HG02852 (cell line): Measurements from ENCODE around the gene USP32.
"Not testable (repeated sequence)": the region's sequence is repeated elsewhere in the genome, so short reads cannot be mapped to it uniquely, and the experiment has no call there.

Source experiments
- ATAC-seq: cut with Tn5 transposase; IDR thresholded peaks from one replicate; pipeline ENCODE4 v1.9.1; 2021; ENCODE audit warnings: mild to moderate bottlenecking, moderate library complexity; ENCODE audit not compliant: unreplicated experiment

USP32 gene

DNA sequence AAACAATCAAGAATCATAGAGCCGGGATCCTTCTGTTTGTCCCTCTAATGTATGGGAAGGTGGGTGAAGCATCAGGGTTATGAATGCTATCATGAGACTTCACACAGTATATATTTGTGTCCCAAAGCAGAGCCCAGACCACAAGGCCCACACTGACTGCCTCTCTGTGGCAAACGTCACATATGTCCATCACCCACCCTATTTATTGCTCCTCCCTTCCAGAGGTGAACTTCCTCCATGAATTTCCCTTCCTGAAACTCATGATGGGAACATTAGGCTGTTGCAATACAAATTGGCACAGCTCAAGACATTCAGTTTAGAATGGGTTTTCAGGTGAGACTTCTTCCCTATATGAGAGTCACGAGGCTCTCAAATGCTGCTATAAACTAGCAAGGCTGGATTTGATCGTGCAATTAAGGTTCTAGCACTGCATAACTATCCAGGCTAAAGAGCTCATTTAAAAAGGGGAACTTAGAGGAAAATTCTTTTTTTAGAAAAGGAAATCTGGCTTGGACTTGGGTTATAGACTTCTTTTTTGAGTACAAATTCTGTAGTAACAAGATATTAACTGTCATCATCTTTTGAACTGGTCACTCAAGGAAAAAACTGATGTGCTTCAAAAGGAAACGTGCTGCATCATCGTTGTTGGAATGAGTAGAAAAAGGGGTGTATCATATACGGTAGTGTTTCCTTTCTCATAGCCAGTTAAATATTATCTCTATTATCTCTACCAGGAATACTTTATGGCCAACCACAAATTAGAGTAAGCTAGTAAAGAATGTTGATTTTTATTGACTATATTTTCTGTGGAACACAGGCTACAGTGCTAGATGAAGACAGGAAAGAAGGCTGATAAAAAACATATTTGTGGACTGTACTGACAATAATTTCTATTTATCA is 204.8 kb downstream of the USP32 start:
- not testable (repeated sequence) for ATAC-seq

- not testable (repeated sequence) for ATAC-seq
These were observed 205.6 kb downstream of the USP32 start for GRCh38 chr17:60186372-60186771.

GRCh38 chr17:60180380-60180779 is 211.6 kb downstream of the USP32 start:
- ATAC-seq = not testable (repeated sequence)

DNA sequence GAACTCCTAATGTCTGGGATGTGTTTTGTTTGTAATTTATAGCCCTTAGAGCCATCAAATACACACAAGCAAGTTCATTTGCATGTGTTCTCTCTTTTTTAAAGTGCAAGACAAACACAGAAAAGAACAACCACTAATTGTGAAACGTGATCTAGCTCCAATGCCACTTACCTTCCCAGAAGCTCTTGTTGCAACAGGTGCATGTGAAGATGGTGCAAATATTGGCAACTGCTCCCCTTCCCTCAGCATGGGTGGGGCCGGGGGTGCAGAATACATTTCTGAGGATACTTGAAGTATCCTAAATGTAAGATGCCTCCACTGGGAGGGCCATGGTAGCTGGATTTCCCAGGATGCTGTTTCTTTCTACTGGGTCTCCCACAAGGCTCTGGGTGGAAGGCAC is 213.8 kb downstream of the USP32 start:
- not testable (repeated sequence) for ATAC-seq

GRCh38 chr17:60176763-60177162 is 215.2 kb downstream of the USP32 start:
- not testable (repeated sequence) for ATAC-seq

- not testable (repeated sequence) for ATAC-seq
These were observed 217.2 kb downstream of the USP32 start for GRCh38 chr17:60174767-60175166.

DNA sequence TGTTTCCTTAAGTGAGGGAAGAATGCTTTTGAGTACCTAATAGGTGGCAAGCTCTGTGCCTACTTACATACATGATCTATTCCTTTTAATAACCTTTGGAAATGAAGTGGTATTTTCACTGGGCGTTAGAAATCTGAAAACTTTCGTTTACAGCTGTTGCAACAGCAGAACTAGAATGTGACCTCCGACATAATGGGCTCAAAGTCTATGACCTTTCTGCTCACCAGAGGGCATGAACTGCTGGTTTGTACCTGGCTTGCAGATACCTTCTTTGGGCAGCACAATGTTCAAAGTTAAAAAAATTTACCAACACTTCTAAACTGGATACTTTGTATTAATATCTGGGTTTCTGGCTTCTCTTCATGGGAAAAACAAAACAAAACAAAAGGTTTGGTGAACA is 217.9 kb downstream of the USP32 start:
- ATAC-seq = no peak

DNA sequence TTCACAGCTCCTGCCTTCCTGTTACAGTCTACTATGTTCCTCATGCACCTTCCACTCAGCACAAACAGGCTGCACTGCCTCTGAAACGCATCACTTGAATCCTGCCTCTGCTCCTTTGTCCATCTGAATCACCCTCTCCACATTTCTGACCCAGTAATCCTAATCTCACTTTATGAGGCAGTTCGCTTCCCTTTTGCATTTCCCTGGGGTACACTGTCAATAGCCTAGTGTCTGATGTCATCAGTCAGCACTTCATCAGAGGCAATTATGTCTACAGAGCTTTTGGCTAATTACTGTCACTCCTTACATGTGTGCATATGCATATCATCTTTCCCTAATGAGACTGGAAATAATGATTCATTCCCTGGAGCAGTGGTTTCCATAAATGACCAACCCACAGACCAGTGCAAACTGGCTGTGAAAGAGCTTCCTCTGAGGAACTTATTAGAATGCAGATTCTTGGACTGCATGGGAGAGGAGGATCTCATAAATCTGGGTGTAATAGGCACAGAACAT is 218.6 kb downstream of the USP32 start:
- no peak for ATAC-seq

DNA sequence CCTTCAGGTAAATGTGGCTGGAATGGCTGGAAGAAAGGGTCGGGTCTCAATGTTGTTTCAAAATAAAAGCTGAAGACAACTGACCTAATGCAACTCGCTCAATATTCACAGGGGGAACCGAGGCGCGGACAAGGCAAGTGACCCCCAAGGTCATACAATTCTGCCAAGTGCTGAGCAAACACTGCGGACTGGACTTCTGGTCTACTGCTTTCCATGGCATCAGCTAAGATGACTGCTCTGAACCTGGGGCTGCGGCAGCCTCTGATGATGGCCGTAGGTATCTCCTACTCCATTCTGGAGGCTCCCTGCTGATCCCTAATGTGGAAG is 220.2 kb downstream of the USP32 start:
- no peak for ATAC-seq

GRCh38 chr17:60170835-60171752 is 220.8 kb downstream of the USP32 start:
- no peak for ATAC-seq

DNA sequence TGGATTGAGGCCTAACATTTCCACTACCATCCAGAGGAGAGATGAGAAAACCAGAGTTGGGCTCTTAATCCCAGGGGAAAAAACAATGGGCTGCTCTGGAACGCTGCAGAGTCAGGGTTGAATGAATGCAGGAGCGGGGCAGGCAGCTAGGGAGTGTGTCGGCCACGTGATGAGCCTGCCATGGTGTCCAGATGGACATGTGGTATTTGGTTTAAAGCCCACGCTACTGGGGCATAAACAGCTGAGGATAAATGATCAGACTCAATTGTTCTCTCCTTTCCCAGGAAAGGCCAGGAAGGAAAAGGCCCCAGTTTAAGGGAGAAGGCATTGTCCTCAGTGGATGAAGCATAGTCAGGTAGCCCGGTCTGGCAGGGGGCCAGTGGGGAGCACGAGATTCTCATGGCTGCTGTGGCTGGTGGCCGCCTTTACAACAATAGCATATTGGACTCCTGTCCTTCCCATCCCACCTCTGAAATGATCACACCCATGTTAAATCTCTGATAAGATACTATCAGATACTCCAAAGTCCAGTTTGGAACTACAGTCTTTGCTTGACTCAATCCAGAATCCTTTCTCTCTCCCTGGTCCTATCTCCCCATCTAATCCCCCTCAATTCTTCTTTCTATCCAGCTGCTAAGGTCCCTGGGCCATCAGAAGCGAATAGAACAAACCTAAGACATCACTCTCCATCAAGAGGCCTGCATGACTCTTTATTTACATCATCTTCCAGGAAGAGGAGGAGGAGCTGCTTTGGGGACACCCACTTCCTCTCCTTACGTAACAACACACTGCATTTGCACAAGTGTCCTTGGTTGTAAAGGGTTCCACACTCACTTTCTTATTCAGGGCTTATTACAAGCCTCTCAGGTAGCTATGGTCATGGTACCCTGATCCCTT is 221.8 kb downstream of the USP32 start:
- ATAC-seq = no peak

DNA sequence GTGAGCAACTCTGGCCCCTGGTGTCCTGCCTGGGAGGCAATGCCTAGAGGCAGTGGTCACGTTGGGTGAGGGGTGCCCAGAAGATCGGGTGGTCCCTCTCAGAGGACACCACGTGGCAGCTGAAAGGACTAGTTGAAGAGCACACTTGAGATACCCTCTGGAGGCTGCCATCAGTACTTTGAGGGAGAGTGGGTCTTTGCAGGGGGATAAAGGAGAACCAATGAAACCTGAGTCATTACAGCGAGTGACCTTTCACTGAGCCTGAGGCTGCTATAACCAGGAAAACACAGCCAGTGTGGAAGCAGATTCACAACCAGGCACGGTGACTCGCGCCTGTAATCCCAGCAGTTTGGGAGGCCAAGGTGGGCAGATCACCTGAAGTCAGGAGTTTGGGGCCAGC is 223.3 kb downstream of the USP32 start:
- ATAC-seq = no peak

DNA sequence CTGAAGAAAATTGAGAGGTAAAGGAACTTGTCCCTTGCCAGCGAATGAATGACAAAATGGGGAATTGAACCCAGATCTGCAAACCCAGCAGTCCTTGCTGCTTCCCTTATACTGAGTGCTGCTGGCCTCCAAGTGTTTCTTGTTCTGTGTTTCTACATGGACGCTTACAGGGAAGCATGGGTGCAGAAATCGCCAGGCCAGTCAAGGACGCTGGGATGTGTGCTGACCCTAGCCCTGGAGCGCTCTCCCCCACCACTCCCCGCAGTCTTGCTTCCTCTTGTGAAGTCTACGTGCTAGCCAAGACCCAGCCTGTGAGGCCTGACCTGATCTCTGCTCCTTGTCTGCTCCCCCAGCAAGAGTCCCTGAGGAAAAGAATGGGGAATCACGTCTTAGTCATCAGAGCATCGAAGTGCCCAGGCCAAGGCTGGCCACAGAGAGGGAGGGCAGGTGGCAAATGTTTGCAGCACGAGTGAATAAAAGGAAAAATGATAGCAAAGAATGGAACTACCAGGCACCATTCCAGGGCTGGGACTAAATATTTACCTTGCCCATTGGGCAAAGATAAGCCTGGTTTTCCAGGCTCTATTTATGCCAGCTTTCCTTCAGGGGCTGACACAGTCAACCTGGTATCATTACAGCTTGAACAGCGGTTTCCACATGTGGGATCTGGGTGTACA is 224.7 kb downstream of the USP32 start:
- ATAC-seq = no peak

DNA sequence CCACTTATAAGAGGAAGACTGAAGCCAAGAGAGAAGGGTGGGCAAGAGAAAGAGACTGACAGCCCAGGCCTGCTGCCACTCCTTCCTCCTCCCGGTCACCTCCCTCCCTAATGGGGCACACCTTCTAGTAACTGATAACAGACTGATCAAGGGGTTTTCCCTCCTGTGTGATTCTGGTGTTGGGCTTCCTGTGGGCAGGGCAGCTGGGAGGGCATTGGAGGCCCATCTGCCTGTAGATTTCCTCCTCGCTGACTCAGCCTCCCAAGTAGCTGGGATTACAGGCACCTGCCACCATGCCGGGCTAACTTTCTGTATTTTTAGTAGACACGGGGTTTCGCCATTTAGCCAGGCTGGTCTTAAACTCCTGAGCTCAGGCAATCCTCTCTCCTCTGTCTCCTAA is 226.0 kb downstream of the USP32 start:
- ATAC-seq = no peak

DNA sequence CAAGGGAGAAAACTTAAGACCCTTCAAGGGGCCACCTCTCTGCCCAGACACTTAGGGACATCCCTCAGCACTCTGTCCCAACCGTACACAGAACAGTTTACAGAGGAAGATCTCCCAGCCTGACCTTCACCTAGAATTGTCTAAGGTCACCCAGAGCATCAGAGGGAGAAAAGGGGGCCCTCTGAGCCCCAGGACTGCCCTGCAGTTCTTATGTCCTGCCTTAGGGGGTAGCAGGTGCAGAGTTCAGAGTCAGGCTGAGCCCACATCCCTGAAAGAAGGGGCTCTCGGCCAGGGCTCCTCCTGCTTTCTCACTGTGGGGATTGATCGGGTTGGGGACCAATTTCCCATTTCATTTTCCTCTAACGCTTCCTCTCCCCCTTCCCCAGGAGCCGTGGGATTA is 226.7 kb downstream of the USP32 start:
- ATAC-seq = no peak

GRCh38 chr17:60164697-60165096 is 227.2 kb downstream of the USP32 start:
- no peak for ATAC-seq

DNA sequence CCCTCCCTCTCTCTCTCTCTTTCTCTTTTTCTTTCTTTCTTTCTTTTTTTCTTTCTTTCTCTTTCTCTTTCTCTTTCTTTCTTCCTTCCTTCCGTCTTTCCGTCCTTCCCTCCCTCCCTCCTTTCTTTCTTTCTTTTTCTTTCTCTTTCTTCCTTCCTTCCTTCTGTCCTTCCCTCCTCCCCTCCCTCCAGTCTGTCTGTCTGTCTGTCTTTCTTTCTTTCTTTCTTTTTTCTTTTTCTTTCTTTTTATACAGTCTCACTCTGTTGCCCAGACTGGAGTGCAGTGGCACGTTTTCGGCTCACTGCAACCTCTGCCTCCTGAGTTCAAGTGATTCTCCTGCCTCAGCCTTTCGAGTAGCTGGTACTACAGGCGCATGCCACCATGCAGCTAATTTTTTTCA is 227.8 kb downstream of the USP32 start:
- no peak for ATAC-seq

GRCh38 chr17:60163108-60163784 is 228.7 kb downstream of the USP32 start:
- no peak for ATAC-seq

- no peak for ATAC-seq
These were observed 230.2 kb downstream of the USP32 start for GRCh38 chr17:60161598-60162330.
